OCI-LY7 (cell line): ENCODE data around the gene ITGA4. TPM values are rescaled to one million over a fixed set of nuclear protein-coding genes. Genes with fewer than 3 reads are reported as not detected.

ENCODE experiments used
- BruUV-seq: library from RNA; stranded (reverse); fragments of 400-500 nt; replicated peaks from 2 replicates; lab custom pipeline; 2021; lab: Mats Ljungman, UMichigan
- CTCF ChIA-PET: fragments of 300-600 bp; sonication (Branson Sonifier 250); formaldehyde crosslinking; loops from one replicate; lab custom pipeline; 2022; ENCODE audit warnings: antibody characterized with exemption; ENCODE audit not compliant: unreplicated experiment; lab: Charles Lee
- POLR2A ChIA-PET: fragments of 300-600 bp; sonication (Branson Sonifier 250); formaldehyde crosslinking; loops from one replicate; lab custom pipeline; 2022; ENCODE audit warnings: antibody characterized with exemption; lab: Charles Lee
- DNase-seq: peaks from one replicate; pipeline ENCODE4 v3.0.0-alpha.2; 2015; ENCODE audit warnings: low spot score
- H2AFZ ChIP-seq: fragments of 200-600 bp; sonication (generic), shearing (Covaris generic); 2 replicates; pipeline ENCODE4 v1.6.1; 2014; ENCODE audit warnings: mild to moderate bottlenecking, antibody characterized with exemption, low read length, moderate library complexity
- H3K27ac ChIP-seq: fragments of 200-600 bp; sonication (generic); 2 replicates; pipeline ENCODE4 v1.5.1; 2014; ENCODE audit warnings: mixed run types, low read depth, mild to moderate bottlenecking, moderate library complexity, low read length, inconsistent platforms; ENCODE audit not compliant: poor library complexity, severe bottlenecking
- H3K36me3 ChIP-seq: fragments of 200-600 bp; sonication (generic); 2 replicates; pipeline ENCODE4 v1.6.1; 2014; ENCODE audit warnings: mild to moderate bottlenecking, antibody characterized with exemption, low read length, moderate library complexity, mixed read lengths; ENCODE audit not compliant: insufficient read depth
- H3K4me1 ChIP-seq: fragments of 200-600 bp; sonication (generic); 2 replicates; pipeline ENCODE4 v1.5.1; 2014; ENCODE audit warnings: mild to moderate bottlenecking, low read length; ENCODE audit not compliant: insufficient read depth, poor library complexity, severe bottlenecking
- H3K4me2 ChIP-seq: fragments of 200-600 bp; sonication (generic); 2 replicates; pipeline ENCODE4 v1.6.1; 2014; ENCODE audit warnings: mild to moderate bottlenecking, low read length
- H3K4me3 ChIP-seq: fragments of 200-600 bp; sonication (generic); 2 replicates; pipeline ENCODE4 v1.5.1; 2014; ENCODE audit warnings: mild to moderate bottlenecking, low read depth, low read length; ENCODE audit not compliant: poor library complexity, severe bottlenecking
- H3K79me2 ChIP-seq: fragments of 200-600 bp; sonication (generic); 2 replicates; pipeline ENCODE4 v1.6.1; 2016; ENCODE audit warnings: low read depth, mild to moderate bottlenecking, low read length, moderate library complexity, mixed read lengths; ENCODE audit not compliant: insufficient read depth
- H3K9me2 ChIP-seq: fragments of 200-600 bp; sonication (generic); 2 replicates; pipeline ENCODE4 v1.6.1; 2016; ENCODE audit warnings: mild to moderate bottlenecking, low read length, mixed read lengths; ENCODE audit not compliant: insufficient read depth
- H3K9me3 ChIP-seq: fragments of 200-600 bp; sonication (generic); 2 replicates; pipeline ENCODE4 v1.6.1; 2014; ENCODE audit warnings: mild to moderate bottlenecking, mixed run types, low read length, mixed read lengths
- H4K20me1 ChIP-seq: fragments of 200-600 bp; sonication (generic); 2 replicates; pipeline ENCODE4 v1.6.1; 2014; ENCODE audit warnings: mild to moderate bottlenecking, antibody characterized with exemption, low read length, moderate library complexity, mixed read lengths; ENCODE audit not compliant: insufficient read depth
- EZH2phosphoT487 ChIP-seq: fragments of 200-600 bp; sonication (generic); IDR thresholded peaks from 2 replicates; pipeline ENCODE4 v1.6.1; 2018; ENCODE audit warnings: low read depth, borderline replicate concordance, mild to moderate bottlenecking, mixed run types, antibody characterized with exemption, low read length, moderate library complexity, mixed read lengths
- intact Hi-C: fragments of 100-400 bp; cut with micrococcal nuclease; formaldehyde crosslinking; loops from one replicate; pipeline ENCODE4 v1.10.0; 2022; ENCODE audit not compliant: unreplicated experiment
- total RNA-seq, 2 experiments: library from RNA; depleted of rRNA in 1 of 2; stranded (reverse); fragments of >200 nt in 1 of 2; shearing (Covaris generic) in 1 of 2; gene quantifications; 2 replicates each; pipeline ENCODE4 v1.2.3, GENCODE V29; 2014 to 2022
- TF ChIP-seq, protein P1 (sequence below): fragments of 200-600 bp; sonication (generic); conservative IDR thresholded peaks from 2 replicates; pipeline ENCODE4 v1.5.1; 2014; ENCODE audit warnings: mild to moderate bottlenecking, antibody characterized with exemption, low read length, moderate library complexity, mixed read lengths

ITGA4 gene
- total RNA-seq, 2 experiments from 2014 or later = 53.5 to 55.1 TPM

DNA sequence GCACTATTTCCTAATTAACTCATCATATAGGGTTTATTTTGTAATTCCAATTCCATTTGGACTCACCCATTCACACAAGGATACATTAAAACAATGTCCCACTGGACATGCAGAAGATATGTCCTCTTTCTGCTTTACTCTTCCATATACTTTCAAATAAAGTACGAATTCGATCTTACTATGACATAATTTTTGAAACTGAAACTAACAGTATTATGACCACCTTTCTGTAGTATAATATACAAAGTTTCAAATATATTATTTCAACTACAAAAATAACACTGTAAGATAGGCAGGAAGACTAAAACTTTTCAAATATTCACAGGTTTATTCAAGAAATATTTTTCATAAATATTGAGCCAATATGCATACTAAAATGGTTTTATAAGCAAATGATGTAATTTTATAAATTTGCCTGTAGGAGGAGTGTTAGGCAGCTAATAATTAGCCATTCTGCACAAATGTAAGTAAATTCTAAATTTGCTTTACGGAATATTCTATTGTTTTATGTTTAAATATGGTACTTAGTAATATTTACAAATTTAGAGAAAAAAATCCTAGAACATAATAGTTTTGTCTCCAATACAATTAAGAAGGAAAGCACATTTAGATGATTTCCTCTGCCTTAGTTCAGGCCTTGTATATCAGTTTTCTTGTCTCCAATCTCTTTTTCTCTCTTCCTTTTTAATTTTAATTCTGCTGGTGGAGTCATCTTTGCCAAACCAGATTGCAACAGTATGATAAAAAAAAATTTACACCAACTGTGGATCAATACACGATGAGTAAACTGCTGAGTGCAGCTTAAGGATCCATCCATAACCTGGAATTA, 113.9 kb downstream of the ITGA4 start:
- no peak for DNase-seq
- Histone ChIP-seq H3K4me2 (no peak overlapping the region), H3K79me2 (no peaks in the 10 kb centered on the region), H3K4me1 (no peaks in the 10 kb centered on the region), H3K27ac (no peak overlapping the region), H3K9me2 (no peaks in the 10 kb centered on the region), H4K20me1 (no peaks in the 10 kb centered on the region), H3K4me3 (no peak overlapping the region), H2AFZ (no peak overlapping the region), H3K36me3 (no peaks in the 10 kb centered on the region), H3K9me3 (no peaks in the 10 kb centered on the region)
- no peak for TF ChIP-seq EZH2phosphoT487
- TF ChIP-seq, protein P1, sequence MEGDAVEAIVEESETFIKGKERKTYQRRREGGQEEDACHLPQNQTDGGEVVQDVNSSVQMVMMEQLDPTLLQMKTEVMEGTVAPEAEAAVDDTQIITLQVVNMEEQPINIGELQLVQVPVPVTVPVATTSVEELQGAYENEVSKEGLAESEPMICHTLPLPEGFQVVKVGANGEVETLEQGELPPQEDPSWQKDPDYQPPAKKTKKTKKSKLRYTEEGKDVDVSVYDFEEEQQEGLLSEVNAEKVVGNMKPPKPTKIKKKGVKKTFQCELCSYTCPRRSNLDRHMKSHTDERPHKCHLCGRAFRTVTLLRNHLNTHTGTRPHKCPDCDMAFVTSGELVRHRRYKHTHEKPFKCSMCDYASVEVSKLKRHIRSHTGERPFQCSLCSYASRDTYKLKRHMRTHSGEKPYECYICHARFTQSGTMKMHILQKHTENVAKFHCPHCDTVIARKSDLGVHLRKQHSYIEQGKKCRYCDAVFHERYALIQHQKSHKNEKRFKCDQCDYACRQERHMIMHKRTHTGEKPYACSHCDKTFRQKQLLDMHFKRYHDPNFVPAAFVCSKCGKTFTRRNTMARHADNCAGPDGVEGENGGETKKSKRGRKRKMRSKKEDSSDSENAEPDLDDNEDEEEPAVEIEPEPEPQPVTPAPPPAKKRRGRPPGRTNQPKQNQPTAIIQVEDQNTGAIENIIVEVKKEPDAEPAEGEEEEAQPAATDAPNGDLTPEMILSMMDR = peak; percentile 63
- ChIA-PET POLR2A (interaction anchor here (1.1 kb wide), 1 partner anchor 145 kb away, joined by 4 read pairs; no protein-coding TSS in a partner anchor), CTCF (no interaction called here)
- BruUV-seq = no TSS peak
- intact Hi-C loops = loop anchor here (5.0 kb wide), 1 partner anchor 269 kb away; no protein-coding TSS in a partner anchor

DNA sequence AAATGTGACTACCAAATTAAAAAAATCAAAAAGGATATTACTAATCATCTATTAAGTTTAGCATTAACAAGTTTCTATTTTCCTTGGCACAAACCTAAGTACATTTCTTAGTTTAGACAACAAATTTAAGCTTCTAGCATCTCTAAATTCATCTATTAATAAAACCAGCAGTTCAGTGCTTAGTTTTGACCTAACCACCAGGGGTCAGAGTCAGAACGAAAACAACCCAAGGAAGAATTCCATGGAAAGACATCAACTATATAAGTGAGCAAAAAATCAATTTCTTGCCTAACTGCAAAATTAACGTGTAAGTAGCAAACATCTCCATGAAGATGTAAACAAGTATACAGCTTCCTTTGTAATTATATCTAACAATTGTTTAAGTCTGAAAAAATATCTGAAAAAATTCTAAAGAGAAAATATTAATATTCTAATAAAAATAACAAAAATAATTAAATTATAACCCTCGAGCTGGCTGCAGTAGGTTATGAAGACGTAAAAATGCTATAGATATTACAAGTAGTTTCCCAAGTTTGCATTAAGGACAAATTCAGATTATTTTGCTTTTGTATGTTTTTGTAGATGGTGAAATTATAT, 116.1 kb downstream of the ITGA4 start:
- Histone ChIP-seq H3K79me2 (no peaks in the 10 kb centered on the region), H3K4me2 (no peak overlapping the region), H2AFZ (no peak overlapping the region), H4K20me1 (no peaks in the 10 kb centered on the region), H3K27ac (no peak overlapping the region), H3K36me3 (no peaks in the 10 kb centered on the region), H3K4me1 (no peaks in the 10 kb centered on the region), H3K4me3 (no peak overlapping the region), H3K9me2 (no peaks in the 10 kb centered on the region), H3K9me3 (no peaks in the 10 kb centered on the region)
- POLR2A ChIA-PET = interaction anchor here (0.6 to 2.0 kb wide), 4 partner anchors 9 to 243 kb away, joined by 3 to 9 read pairs (median 3); no protein-coding TSS in a partner anchor
- intact Hi-C loops = loop anchor here (1.0 to 5.0 kb wide), 2 partner anchors 142 to 271 kb away; no protein-coding TSS in a partner anchor
- peak; percentile 11 for DNase-seq
- CTCF ChIA-PET = interaction anchor here (0.9 kb wide), 1 partner anchor 142 kb away, joined by 4 read pairs; no protein-coding TSS in a partner anchor
- TF ChIP-seq, protein P1 = peak; percentile 76
- no peak for TF ChIP-seq EZH2phosphoT487
- no TSS peak for BruUV-seq
